ENCODE results near the gene XPR1.

XPR1 gene

GRCh38 chr1:180586671-180587155 is 45.1 kb upstream of the XPR1 start:
- Histone ChIP-seq H3K79me2 (ENCODE audit: insufficient read depth, low read length) (no peaks in the 10 kb centered on the region), H3K27me3 (ENCODE audit: insufficient read depth, low read length, poor library complexity, severe bottlenecking) (no peaks in the 10 kb centered on the region), H3K4me2 (ENCODE audit: low read depth, low read length, poor library complexity, severe bottlenecking) (no peak overlapping the region), H3K36me3 (ENCODE audit: insufficient read depth, low read length) (no peaks in the 10 kb centered on the region), H3K4me1 (ENCODE audit: insufficient read depth, low read length, poor library complexity, severe bottlenecking) (no peaks in the 10 kb centered on the region), H3K9me3 (ENCODE audit: insufficient read depth, low read depth, low read length) (no peaks in the 10 kb centered on the region), H3K9ac (ENCODE audit: low read depth, low read length, poor library complexity, severe bottlenecking) (no peak overlapping the region), H3K4me3 (ENCODE audit: low read length, poor library complexity, severe bottlenecking) (no peak overlapping the region), H4K20me1 (ENCODE audit: insufficient read depth, low read length, poor library complexity, severe bottlenecking) (no peaks in the 10 kb centered on the region), H2AFZ (ENCODE audit: low read length) (no peak overlapping the region), H3K9me2 (replicated peaks; ENCODE audit: low read depth, low read length) (no peaks in the 10 kb centered on the region), H3F3A (ENCODE audit: low read depth) (no peaks in the 10 kb centered on the region)
- TF ChIP-seq CTCF (conservative IDR thresholded peaks at IDR 0.05; ENCODE audit: low read length) (no peak), EZH2phosphoT487 (IDR thresholded peaks at IDR 0.05; ENCODE audit: borderline replicate concordance) (no peak)

GRCh38 chr1:180588121-180588520 is 43.7 kb upstream of the XPR1 start:
- H3K4me3 ChIP-seq (ENCODE audit: low read length, poor library complexity, severe bottlenecking), result no peak overlapping the region
- H3K79me2 ChIP-seq (ENCODE audit: insufficient read depth, low read length), result no peaks in the 10 kb centered on the region
- no peak overlapping the region for H3K9ac ChIP-seq (ENCODE audit: low read depth, low read length, poor library complexity, severe bottlenecking)
- no peaks in the 10 kb centered on the region for H3K9me2 ChIP-seq (replicated peaks; ENCODE audit: low read depth, low read length)
- H4K20me1 ChIP-seq (ENCODE audit: insufficient read depth, low read length, poor library complexity, severe bottlenecking), result no peaks in the 10 kb centered on the region
- TF ChIP-seq CTCF (conservative IDR thresholded peaks at IDR 0.05; ENCODE audit: low read length), result no peak
- TF ChIP-seq EZH2phosphoT487 (IDR thresholded peaks at IDR 0.05; ENCODE audit: borderline replicate concordance), result no peak
- H3K9me3 ChIP-seq (ENCODE audit: insufficient read depth, low read depth, low read length), result no peaks in the 10 kb centered on the region
- H3K4me2 ChIP-seq (ENCODE audit: low read depth, low read length, poor library complexity, severe bottlenecking), result no peak overlapping the region
- H3K27me3 ChIP-seq (ENCODE audit: insufficient read depth, low read length, poor library complexity, severe bottlenecking), result no peaks in the 10 kb centered on the region
- H3K36me3 ChIP-seq (ENCODE audit: insufficient read depth, low read length), result no peaks in the 10 kb centered on the region
- no peak overlapping the region for H2AFZ ChIP-seq (ENCODE audit: low read length)
- H3F3A ChIP-seq (ENCODE audit: low read depth), result no peaks in the 10 kb centered on the region
- no peaks in the 10 kb centered on the region for H3K4me1 ChIP-seq (ENCODE audit: insufficient read depth, low read length, poor library complexity, severe bottlenecking)

DNA sequence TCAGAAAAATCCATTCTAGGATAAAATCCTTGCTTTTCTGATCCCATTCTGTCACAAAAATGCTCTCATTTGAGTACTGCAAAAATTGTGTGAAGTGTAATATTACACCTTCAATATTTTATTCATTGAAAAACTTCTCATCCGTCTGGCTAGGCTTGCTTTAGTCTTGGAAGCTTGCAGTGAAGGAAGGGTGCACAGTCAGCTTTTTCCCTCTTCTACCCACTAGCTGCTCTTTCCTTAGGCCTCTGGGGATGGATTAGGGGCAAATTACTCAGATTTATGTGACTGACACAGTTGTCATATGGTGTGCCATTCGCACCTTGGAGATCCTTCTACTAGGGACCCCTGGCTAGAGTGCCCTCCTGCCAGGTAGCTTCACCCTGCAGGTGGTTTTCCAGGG is 40.9 kb upstream of the XPR1 start:
- Histone ChIP-seq H3K9me3 (ENCODE audit: insufficient read depth, low read depth, low read length) (no peaks in the 10 kb centered on the region), H3K9me2 (replicated peaks; ENCODE audit: low read depth, low read length) (no peaks in the 10 kb centered on the region), H3K4me1 (ENCODE audit: insufficient read depth, low read length, poor library complexity, severe bottlenecking) (no peaks in the 10 kb centered on the region), H2AFZ (ENCODE audit: low read length) (no peak overlapping the region), H3F3A (ENCODE audit: low read depth) (no peaks in the 10 kb centered on the region), H3K9ac (ENCODE audit: low read depth, low read length, poor library complexity, severe bottlenecking) (no peak overlapping the region), H3K4me3 (ENCODE audit: low read length, poor library complexity, severe bottlenecking) (no peak overlapping the region), H4K20me1 (ENCODE audit: insufficient read depth, low read length, poor library complexity, severe bottlenecking) (no peaks in the 10 kb centered on the region), H3K79me2 (ENCODE audit: insufficient read depth, low read length) (no peaks in the 10 kb centered on the region), H3K36me3 (ENCODE audit: insufficient read depth, low read length) (no peaks in the 10 kb centered on the region), H3K4me2 (ENCODE audit: low read depth, low read length, poor library complexity, severe bottlenecking) (no peak overlapping the region), H3K27me3 (ENCODE audit: insufficient read depth, low read length, poor library complexity, severe bottlenecking) (no peaks in the 10 kb centered on the region)
- TF ChIP-seq EZH2phosphoT487 (IDR thresholded peaks at IDR 0.05; ENCODE audit: borderline replicate concordance) (no peak), CTCF (conservative IDR thresholded peaks at IDR 0.05; ENCODE audit: low read length) (no peak)

Data from Loucy (cell line).